LNCAP (cell line): ENCODE measurements around the gene SLC25A51.

Source experiments
- CTCF ChIP-seq: fragments of 450-650 bp; IDR thresholded peaks from 2 replicates; pipeline ENCODE4 v1.5.1; 2017; ENCODE audit warnings: mild to moderate bottlenecking

The SLC25A51 gene

GRCh38 chr9:37903647-37904444 lies at the start of gene SLC25A51:
TSS of gene SLC25A51 (minus strand) at chr9:37904127. CDS start at chr9:37888550, 15,577 bp downstream.
- peak; percentile 92 for TF ChIP-seq CTCF

GRCh38 chr9:37953206-37953774 lies 49.4 kb upstream of the SLC25A51 start:
- no peak for TF ChIP-seq CTCF

- TF ChIP-seq CTCF, result no peak
Measured at GRCh38 chr9:37952731-37953130, 48.8 kb upstream of the SLC25A51 start.

- TF ChIP-seq CTCF, result no peak
Measured at GRCh38 chr9:37951671-37952449, 47.9 kb upstream of the SLC25A51 start.

GRCh38 chr9:37950561-37950960 lies 46.6 kb upstream of the SLC25A51 start:
- TF ChIP-seq CTCF, result no peak

GRCh38 chr9:37949576-37949975 lies 45.6 kb upstream of the SLC25A51 start:
- no peak for TF ChIP-seq CTCF

- no peak for TF ChIP-seq CTCF
Measured at GRCh38 chr9:37948417-37948980, 44.6 kb upstream of the SLC25A51 start.
